Neural progenitor cell (in vitro differentiated cells): Measurements from ENCODE around the gene ANKFY1.

Experiments used
- CTCF ChIP-seq: fragments of 200-600 bp; sonication (generic); IDR thresholded peaks from 2 replicates; pipeline ENCODE4 v1.5.1; 2017; ENCODE audit warnings: antibody characterized with exemption, mild to moderate bottlenecking
- EZH2 ChIP-seq: fragments of 200-600 bp; sonication (generic); IDR thresholded peaks from 2 replicates; pipeline ENCODE4 v1.6.1; 2017; ENCODE audit warnings: antibody characterized with exemption, mild to moderate bottlenecking, moderate library complexity
- EZH2phosphoT487 ChIP-seq: fragments of 200-600 bp; sonication (generic); IDR thresholded peaks from 2 replicates; pipeline ENCODE4 v1.6.1; 2017; ENCODE audit warnings: antibody characterized with exemption

GRCh38 chr17:4194796-4195195 lies 69.0 kb downstream of the ANKFY1 start:
- no peak for TF ChIP-seq CTCF
- no peak for TF ChIP-seq EZH2
- TF ChIP-seq EZH2phosphoT487: no peak
